Measurements from ENCODE around the gene CCDC134.
A peak's percentile ranks its signal among the peaks of the same experiment; 100 is the strongest.

Gene CCDC134

GRCh38 chr22:41787331-41787730, 13.1 kb upstream of the CCDC134 start:
- no peak overlapping the region for H3K9ac ChIP-seq (ENCODE audit: low read length)
- no peaks in the 10 kb centered on the region for H3K79me1 ChIP-seq (replicated peaks; ENCODE audit: low read length, poor library complexity, severe bottlenecking)
- H3K27ac ChIP-seq (ENCODE audit: low read length, poor library complexity, severe bottlenecking): no peak overlapping the region
- H3K23ac ChIP-seq (ENCODE audit: low read length in 2 of 2): no peak overlapping the region
- H3K4ac ChIP-seq (ENCODE audit: low read depth in 1 of 2, low read length in 2 of 2): no peak overlapping the region
- no peak overlapping the region for H2BK120ac ChIP-seq (ENCODE audit: low read depth, low read length)
- H2BK5ac ChIP-seq (ENCODE audit: low read depth, low read length, poor library complexity, severe bottlenecking): no peak overlapping the region
- no peak overlapping the region for H3K14ac ChIP-seq (ENCODE audit: low read length in 2 of 2)
- no peak overlapping the region for H2BK15ac ChIP-seq (ENCODE audit: low read depth, poor library complexity, severe bottlenecking)
- 67% methylated on average over 2 of the region's 2 CpGs for WGBS
- no peak overlapping the region for H3K18ac ChIP-seq (ENCODE audit: low read depth in 1 of 2, low read length in 2 of 2)
- no peaks in the 10 kb centered on the region for H3K9me3 ChIP-seq (ENCODE audit: control insufficient read depth, low read length)
- no peak overlapping the region for H2AFZ ChIP-seq (ENCODE audit: low read depth, low read length)
- H3K4me2 ChIP-seq (ENCODE audit: low read length, poor library complexity, severe bottlenecking): no peak overlapping the region
- no peak overlapping the region for H4K91ac ChIP-seq (ENCODE audit: low read length)
- H2BK12ac ChIP-seq (ENCODE audit: low read length in 2 of 2): no peak overlapping the region
- peaks cover under 1% of the 10 kb centered on the region for H3K4me1 ChIP-seq (ENCODE audit: control insufficient read depth, insufficient read depth, low read depth, low read length)
- H3K4me3 ChIP-seq (ENCODE audit: insufficient read depth in 1 of 2, low read depth in 1 of 2, low read length in 2 of 2): no peak overlapping the region
- DNase-seq: no peak
- no peaks in the 10 kb centered on the region for H3K27me3 ChIP-seq (ENCODE audit: control insufficient read depth in 1 of 2, insufficient read depth in 1 of 2, low read length in 2 of 2)
- no peak overlapping the region for H4K8ac ChIP-seq (ENCODE audit: low read length)
- H2AK5ac ChIP-seq (ENCODE audit: low read length, severe bottlenecking): no peak overlapping the region
- H3K36me3 ChIP-seq (ENCODE audit: control insufficient read depth in 1 of 2, insufficient read depth in 2 of 2, low read depth in 1 of 2, low read length in 2 of 2): no peaks in the 10 kb centered on the region

- no peak overlapping the region for H3K14ac ChIP-seq (ENCODE audit: low read length in 2 of 2)
- no peaks in the 10 kb centered on the region for H3K79me1 ChIP-seq (replicated peaks; ENCODE audit: low read length, poor library complexity, severe bottlenecking)
- no peaks in the 10 kb centered on the region for H3K36me3 ChIP-seq (ENCODE audit: control insufficient read depth in 1 of 2, insufficient read depth in 2 of 2, low read depth in 1 of 2, low read length in 2 of 2)
- WGBS: 92% methylated on average over 3 of the region's 3 CpGs
- no peak overlapping the region for H3K27ac ChIP-seq (ENCODE audit: low read length, poor library complexity, severe bottlenecking)
- H3K23ac ChIP-seq (ENCODE audit: low read length in 2 of 2): no peak overlapping the region
- H2AK5ac ChIP-seq (ENCODE audit: low read length, severe bottlenecking): no peak overlapping the region
- H3K9ac ChIP-seq (ENCODE audit: low read length): no peak overlapping the region
- H3K4ac ChIP-seq (ENCODE audit: low read depth in 1 of 2, low read length in 2 of 2): no peak overlapping the region
- H3K18ac ChIP-seq (ENCODE audit: low read depth in 1 of 2, low read length in 2 of 2): no peak overlapping the region
- H4K8ac ChIP-seq (ENCODE audit: low read length): no peak overlapping the region
- H3K9me3 ChIP-seq (ENCODE audit: control insufficient read depth, low read length): no peaks in the 10 kb centered on the region
- H2BK12ac ChIP-seq (ENCODE audit: low read length in 2 of 2): no peak overlapping the region
- H2AFZ ChIP-seq (ENCODE audit: low read depth, low read length): no peak overlapping the region
- no peak overlapping the region for H3K4me3 ChIP-seq (ENCODE audit: insufficient read depth in 1 of 2, low read depth in 1 of 2, low read length in 2 of 2)
- no peak overlapping the region for H4K91ac ChIP-seq (ENCODE audit: low read length)
- H3K27me3 ChIP-seq (ENCODE audit: control insufficient read depth in 1 of 2, insufficient read depth in 1 of 2, low read length in 2 of 2): no peaks in the 10 kb centered on the region
- H2BK5ac ChIP-seq (ENCODE audit: low read depth, low read length, poor library complexity, severe bottlenecking): no peak overlapping the region
- H2BK120ac ChIP-seq (ENCODE audit: low read depth, low read length): no peak overlapping the region
- no peak overlapping the region for H2BK15ac ChIP-seq (ENCODE audit: low read depth, poor library complexity, severe bottlenecking)
- H3K4me1 ChIP-seq (ENCODE audit: control insufficient read depth, insufficient read depth, low read depth, low read length): no peaks in the 10 kb centered on the region
- DNase-seq: no peak
- no peak overlapping the region for H3K4me2 ChIP-seq (ENCODE audit: low read length, poor library complexity, severe bottlenecking)
Measured at GRCh38 chr22:41793871-41794270, 6.6 kb upstream of the CCDC134 start.

- H4K91ac ChIP-seq (ENCODE audit: low read length): no peak overlapping the region
- H2AK5ac ChIP-seq (ENCODE audit: low read length, severe bottlenecking): peak overlapping the region; percentile 8
- no peak overlapping the region for H2BK12ac ChIP-seq (ENCODE audit: low read length in 2 of 2)
- H3K9me3 ChIP-seq (ENCODE audit: control insufficient read depth, low read length): no peaks in the 10 kb centered on the region
- no peak overlapping the region for H2BK15ac ChIP-seq (ENCODE audit: low read depth, poor library complexity, severe bottlenecking)
- no peak overlapping the region for H3K9ac ChIP-seq (ENCODE audit: low read length)
- H3K18ac ChIP-seq (ENCODE audit: low read depth in 1 of 2, low read length in 2 of 2): no peak overlapping the region
- no peaks in the 10 kb centered on the region for H3K36me3 ChIP-seq (ENCODE audit: control insufficient read depth in 1 of 2, insufficient read depth in 2 of 2, low read depth in 1 of 2, low read length in 2 of 2)
- H3K4ac ChIP-seq (ENCODE audit: low read depth in 1 of 2, low read length in 2 of 2): no peak overlapping the region
- H2BK120ac ChIP-seq (ENCODE audit: low read depth, low read length): no peak overlapping the region
- no peaks in the 10 kb centered on the region for H3K27me3 ChIP-seq (ENCODE audit: control insufficient read depth in 1 of 2, insufficient read depth in 1 of 2, low read length in 2 of 2)
- no peak overlapping the region for H3K23ac ChIP-seq (ENCODE audit: low read length in 2 of 2)
- no peak overlapping the region for H2AFZ ChIP-seq (ENCODE audit: low read depth, low read length)
- no peak overlapping the region for H3K4me3 ChIP-seq (ENCODE audit: insufficient read depth in 1 of 2, low read depth in 1 of 2, low read length in 2 of 2)
- H3K14ac ChIP-seq (ENCODE audit: low read length in 2 of 2): no peak overlapping the region
- H3K4me2 ChIP-seq (ENCODE audit: low read length, poor library complexity, severe bottlenecking): no peak overlapping the region
- H2BK5ac ChIP-seq (ENCODE audit: low read depth, low read length, poor library complexity, severe bottlenecking): no peak overlapping the region
- peaks cover 7% of the 10 kb centered on the region for H3K4me1 ChIP-seq (ENCODE audit: control insufficient read depth, insufficient read depth, low read depth, low read length)
- 94% methylated on average over 2 of the region's 2 CpGs for WGBS
- H3K27ac ChIP-seq (ENCODE audit: low read length, poor library complexity, severe bottlenecking): no peak overlapping the region
- no peak overlapping the region for H4K8ac ChIP-seq (ENCODE audit: low read length)
- DNase-seq: no peak
- peaks cover 4% of the 10 kb centered on the region for H3K79me1 ChIP-seq (replicated peaks; ENCODE audit: low read length, poor library complexity, severe bottlenecking)
Measured at GRCh38 chr22:41798736-41799135, 1.7 kb upstream of the CCDC134 start.

- H3K36me3 ChIP-seq (ENCODE audit: control insufficient read depth in 1 of 2, insufficient read depth in 2 of 2, low read depth in 1 of 2, low read length in 2 of 2): no peaks in the 10 kb centered on the region
- H4K8ac ChIP-seq (ENCODE audit: low read length): peak overlapping the region; percentile 99
- no peak overlapping the region for H3K14ac ChIP-seq (ENCODE audit: low read length in 2 of 2)
- no peaks in the 10 kb centered on the region for H3K27me3 ChIP-seq (ENCODE audit: control insufficient read depth in 1 of 2, insufficient read depth in 1 of 2, low read length in 2 of 2)
- peaks cover 7% of the 10 kb centered on the region for H3K4me1 ChIP-seq (ENCODE audit: control insufficient read depth, insufficient read depth, low read depth, low read length)
- H3K4ac ChIP-seq (ENCODE audit: low read depth in 1 of 2, low read length in 2 of 2): peak overlapping the region; percentile 68 to 86
- peak overlapping the region; percentile 12 for H2BK120ac ChIP-seq (ENCODE audit: low read depth, low read length)
- H3K4me3 ChIP-seq (ENCODE audit: insufficient read depth in 1 of 2, low read depth in 1 of 2, low read length in 2 of 2): peak overlapping the region; percentile 78 to 96
- H3K79me1 ChIP-seq (replicated peaks; ENCODE audit: low read length, poor library complexity, severe bottlenecking): peaks cover 5% of the 10 kb centered on the region
- no peak overlapping the region for H2BK5ac ChIP-seq (ENCODE audit: low read depth, low read length, poor library complexity, severe bottlenecking)
- no peak for DNase-seq
- peak overlapping the region; percentile 89 for H4K91ac ChIP-seq (ENCODE audit: low read length)
- peak overlapping the region; percentile 21 for H3K27ac ChIP-seq (ENCODE audit: low read length, poor library complexity, severe bottlenecking)
- H3K4me2 ChIP-seq (ENCODE audit: low read length, poor library complexity, severe bottlenecking): peak overlapping the region; percentile 54
- H3K18ac ChIP-seq (ENCODE audit: low read depth in 1 of 2, low read length in 2 of 2): peak overlapping the region; percentile 63 to 89
- no peak overlapping the region for H3K23ac ChIP-seq (ENCODE audit: low read length in 2 of 2)
- 67% methylated on average over 38 of the region's 38 CpGs for WGBS
- no peak overlapping the region for H2BK15ac ChIP-seq (ENCODE audit: low read depth, poor library complexity, severe bottlenecking)
- H2BK12ac ChIP-seq (ENCODE audit: low read length in 2 of 2): peak overlapping the region; percentile 2 to 12
- H3K9ac ChIP-seq (ENCODE audit: low read length): peak overlapping the region; percentile 93
- H2AK5ac ChIP-seq (ENCODE audit: low read length, severe bottlenecking): peak overlapping the region; percentile 28
- no peak overlapping the region for H2AFZ ChIP-seq (ENCODE audit: low read depth, low read length)
- no peaks in the 10 kb centered on the region for H3K9me3 ChIP-seq (ENCODE audit: control insufficient read depth, low read length)
Measured at GRCh38 chr22:41799486-41800347, 762 bp upstream of the CCDC134 start.

Measured in mesenchymal stem cell (in vitro differentiated cells and primary cell).